HL-60 (cell line): ENCODE data around the gene WNT16.

Experiments used
- CTCF ChIP-seq: IDR thresholded peaks from one replicate; pipeline ENCODE4 v1.5.1; 2011; ENCODE audit warnings: low read length, control low read depth, inconsistent platforms; ENCODE audit not compliant: insufficient read depth
- POLR2AphosphoS5 ChIP-seq: IDR thresholded peaks from 2 replicates; pipeline ENCODE4 v1.6.1; 2012; ENCODE audit warnings: low read depth

- TF ChIP-seq CTCF (no peak), POLR2AphosphoS5 (no peak)
These were observed 46.7 kb upstream of the WNT16 start for GRCh38 chr7:121282129-121282528.
